Measurements from ENCODE around the gene FMN1.

The FMN1 gene

DNA sequence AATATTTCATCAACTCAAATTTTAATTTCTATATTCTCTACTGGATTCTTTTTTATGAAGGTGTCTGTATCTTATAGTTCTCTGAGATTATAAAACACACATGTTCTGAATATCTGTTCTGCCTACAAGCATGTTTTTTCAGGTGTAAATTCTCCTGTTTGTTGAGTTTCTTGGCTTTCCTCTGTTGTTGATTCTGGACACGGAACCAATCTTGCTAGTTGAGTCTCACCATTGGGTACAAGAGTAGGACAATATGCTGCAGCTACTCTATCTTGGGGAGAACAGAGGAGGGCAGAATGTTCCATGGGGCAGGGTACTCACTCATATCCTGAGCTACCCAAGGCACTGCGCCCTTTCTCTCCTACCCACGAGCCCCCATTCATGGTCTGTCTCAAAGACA is 371.8 kb downstream of the FMN1 start:
- H2AFZ ChIP-seq = no peak overlapping the region
- no peak overlapping the region for H3K9ac ChIP-seq
- H3K27me3 ChIP-seq (ENCODE audit: control insufficient read depth, insufficient read depth, low read length) = no peaks in the 10 kb centered on the region
- no peak overlapping the region for H3K4me3 ChIP-seq (ENCODE audit: low read depth, low read length)
- no peaks in the 10 kb centered on the region for H3K4me1 ChIP-seq
- H3K36me3 ChIP-seq (ENCODE audit: control insufficient read depth, insufficient read depth, low read length) = no peaks in the 10 kb centered on the region
- H3K79me2 ChIP-seq = no peaks in the 10 kb centered on the region
- no peak overlapping the region for H3K4me2 ChIP-seq (ENCODE audit: low read length)
- TF ChIP-seq, protein P1, sequence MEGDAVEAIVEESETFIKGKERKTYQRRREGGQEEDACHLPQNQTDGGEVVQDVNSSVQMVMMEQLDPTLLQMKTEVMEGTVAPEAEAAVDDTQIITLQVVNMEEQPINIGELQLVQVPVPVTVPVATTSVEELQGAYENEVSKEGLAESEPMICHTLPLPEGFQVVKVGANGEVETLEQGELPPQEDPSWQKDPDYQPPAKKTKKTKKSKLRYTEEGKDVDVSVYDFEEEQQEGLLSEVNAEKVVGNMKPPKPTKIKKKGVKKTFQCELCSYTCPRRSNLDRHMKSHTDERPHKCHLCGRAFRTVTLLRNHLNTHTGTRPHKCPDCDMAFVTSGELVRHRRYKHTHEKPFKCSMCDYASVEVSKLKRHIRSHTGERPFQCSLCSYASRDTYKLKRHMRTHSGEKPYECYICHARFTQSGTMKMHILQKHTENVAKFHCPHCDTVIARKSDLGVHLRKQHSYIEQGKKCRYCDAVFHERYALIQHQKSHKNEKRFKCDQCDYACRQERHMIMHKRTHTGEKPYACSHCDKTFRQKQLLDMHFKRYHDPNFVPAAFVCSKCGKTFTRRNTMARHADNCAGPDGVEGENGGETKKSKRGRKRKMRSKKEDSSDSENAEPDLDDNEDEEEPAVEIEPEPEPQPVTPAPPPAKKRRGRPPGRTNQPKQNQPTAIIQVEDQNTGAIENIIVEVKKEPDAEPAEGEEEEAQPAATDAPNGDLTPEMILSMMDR (IDR thresholded peaks at IDR 0.05) = no peak
- H3K27ac ChIP-seq = no peak overlapping the region
- H3K9me3 ChIP-seq (ENCODE audit: control insufficient read depth, low read length) = no peaks in the 10 kb centered on the region

- Histone ChIP-seq H3K27ac (no peak overlapping the region), H3K4me2 (ENCODE audit: low read length) (no peak overlapping the region), H3K4me3 (ENCODE audit: low read depth, low read length) (no peak overlapping the region), H3K9me3 (ENCODE audit: control insufficient read depth, low read length) (no peaks in the 10 kb centered on the region), H3K79me2 (no peaks in the 10 kb centered on the region), H3K27me3 (ENCODE audit: control insufficient read depth, insufficient read depth, low read length) (no peaks in the 10 kb centered on the region), H3K9ac (no peak overlapping the region), H2AFZ (no peak overlapping the region), H3K4me1 (no peaks in the 10 kb centered on the region), H3K36me3 (ENCODE audit: control insufficient read depth, insufficient read depth, low read length) (no peaks in the 10 kb centered on the region)
- TF ChIP-seq, protein P1 (IDR thresholded peaks at IDR 0.05) = no peak
These were observed 375.1 kb downstream of the FMN1 start for GRCh38 chr15:32819448-32819847.

DNA sequence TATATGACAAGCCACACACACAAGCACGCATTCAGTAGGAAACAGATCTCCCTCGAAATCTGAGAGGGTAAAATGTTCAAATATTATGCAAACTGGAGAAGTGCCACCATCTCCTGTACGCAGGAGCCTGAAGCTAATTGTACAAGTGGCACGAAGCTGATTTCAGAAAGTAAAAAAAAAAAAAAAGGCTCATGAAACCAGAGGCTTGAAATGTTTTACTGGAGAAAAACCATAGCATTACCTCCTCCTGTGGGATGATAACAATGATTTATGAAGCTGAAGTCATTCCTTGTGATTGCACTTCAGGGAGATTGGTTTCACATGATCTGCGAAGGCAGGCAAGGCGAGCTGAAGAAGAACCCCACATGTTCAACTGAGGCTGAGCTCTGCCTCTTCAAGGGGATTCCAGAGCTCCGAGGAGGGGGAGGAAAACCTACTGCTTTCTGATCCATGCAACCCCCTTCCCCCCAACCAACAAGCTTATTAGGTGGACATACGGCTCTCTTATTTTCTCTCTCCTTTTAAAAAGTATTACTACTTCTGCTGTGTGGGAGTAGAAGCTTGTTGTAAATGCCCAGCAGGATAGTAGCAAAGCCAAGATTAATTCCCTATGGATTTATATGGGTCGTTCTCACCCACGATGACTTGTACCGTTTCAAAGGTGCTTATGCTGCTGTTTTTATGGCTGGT is 375.6 kb downstream of the FMN1 start:
- Histone ChIP-seq H3K79me2 (no peaks in the 10 kb centered on the region), H3K27me3 (ENCODE audit: control insufficient read depth, insufficient read depth, low read length) (no peaks in the 10 kb centered on the region), H3K36me3 (ENCODE audit: control insufficient read depth, insufficient read depth, low read length) (no peaks in the 10 kb centered on the region), H2AFZ (no peak overlapping the region), H3K27ac (no peak overlapping the region), H3K4me3 (ENCODE audit: low read depth, low read length) (no peak overlapping the region), H3K9ac (no peak overlapping the region), H3K9me3 (ENCODE audit: control insufficient read depth, low read length) (no peaks in the 10 kb centered on the region), H3K4me1 (no peaks in the 10 kb centered on the region), H3K4me2 (ENCODE audit: low read length) (no peak overlapping the region)
- TF ChIP-seq, protein P1 (IDR thresholded peaks at IDR 0.05) = no peak

DNA sequence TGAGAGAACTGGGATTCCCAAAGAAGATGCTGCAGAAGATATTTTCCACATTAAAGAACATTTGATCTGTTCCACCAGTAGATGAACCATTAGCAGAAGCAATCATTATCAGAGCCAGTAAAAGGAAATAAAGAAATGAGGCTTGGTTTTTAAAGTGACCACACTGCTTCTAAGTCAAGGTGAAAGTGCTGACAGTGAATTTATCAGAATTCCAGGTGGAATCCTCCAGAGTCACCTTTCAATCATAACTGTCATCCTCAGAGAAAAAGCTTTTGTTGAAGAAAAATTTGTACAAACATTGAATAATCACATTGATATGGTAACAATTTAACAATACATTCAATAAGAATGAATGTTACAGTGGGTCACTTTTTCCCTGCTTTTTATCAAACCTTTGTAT is 376.9 kb downstream of the FMN1 start:
- no peak overlapping the region for H2AFZ ChIP-seq
- no peak overlapping the region for H3K9ac ChIP-seq
- no peaks in the 10 kb centered on the region for H3K4me1 ChIP-seq
- TF ChIP-seq, protein P1 (IDR thresholded peaks at IDR 0.05) = no peak
- no peak overlapping the region for H3K27ac ChIP-seq
- no peak overlapping the region for H3K4me3 ChIP-seq (ENCODE audit: low read depth, low read length)
- no peak overlapping the region for H3K4me2 ChIP-seq (ENCODE audit: low read length)
- H3K36me3 ChIP-seq (ENCODE audit: control insufficient read depth, insufficient read depth, low read length) = no peaks in the 10 kb centered on the region
- H3K79me2 ChIP-seq = no peaks in the 10 kb centered on the region
- H3K9me3 ChIP-seq (ENCODE audit: control insufficient read depth, low read length) = no peaks in the 10 kb centered on the region
- H3K27me3 ChIP-seq (ENCODE audit: control insufficient read depth, insufficient read depth, low read length) = no peaks in the 10 kb centered on the region

GRCh38 chr15:32807331-32807730 is 387.2 kb downstream of the FMN1 start:
- H3K36me3 ChIP-seq (ENCODE audit: control insufficient read depth, insufficient read depth, low read length) = no peaks in the 10 kb centered on the region
- H3K27me3 ChIP-seq (ENCODE audit: control insufficient read depth, insufficient read depth, low read length) = no peaks in the 10 kb centered on the region
- no peaks in the 10 kb centered on the region for H3K9me3 ChIP-seq (ENCODE audit: control insufficient read depth, low read length)
- H3K4me1 ChIP-seq = no peaks in the 10 kb centered on the region
- no peaks in the 10 kb centered on the region for H3K79me2 ChIP-seq
- no peak overlapping the region for H3K4me3 ChIP-seq (ENCODE audit: low read depth, low read length)
- no peak overlapping the region for H3K9ac ChIP-seq
- H3K4me2 ChIP-seq (ENCODE audit: low read length) = no peak overlapping the region
- no peak overlapping the region for H3K27ac ChIP-seq
- H2AFZ ChIP-seq = no peak overlapping the region
- TF ChIP-seq, protein P1 (IDR thresholded peaks at IDR 0.05) = no peak

Data from parathyroid adenoma (tissue), 2 donors.